HG03354 (cell line): ENCODE data around the gene GPX4.

ENCODE experiments used
- ATAC-seq: cut with Tn5 transposase; IDR thresholded peaks from one replicate; pipeline ENCODE4 v1.9.1; 2021; ENCODE audit warnings: mild to moderate bottlenecking; ENCODE audit not compliant: unreplicated experiment, poor library complexity, severe bottlenecking

Gene GPX4

DNA sequence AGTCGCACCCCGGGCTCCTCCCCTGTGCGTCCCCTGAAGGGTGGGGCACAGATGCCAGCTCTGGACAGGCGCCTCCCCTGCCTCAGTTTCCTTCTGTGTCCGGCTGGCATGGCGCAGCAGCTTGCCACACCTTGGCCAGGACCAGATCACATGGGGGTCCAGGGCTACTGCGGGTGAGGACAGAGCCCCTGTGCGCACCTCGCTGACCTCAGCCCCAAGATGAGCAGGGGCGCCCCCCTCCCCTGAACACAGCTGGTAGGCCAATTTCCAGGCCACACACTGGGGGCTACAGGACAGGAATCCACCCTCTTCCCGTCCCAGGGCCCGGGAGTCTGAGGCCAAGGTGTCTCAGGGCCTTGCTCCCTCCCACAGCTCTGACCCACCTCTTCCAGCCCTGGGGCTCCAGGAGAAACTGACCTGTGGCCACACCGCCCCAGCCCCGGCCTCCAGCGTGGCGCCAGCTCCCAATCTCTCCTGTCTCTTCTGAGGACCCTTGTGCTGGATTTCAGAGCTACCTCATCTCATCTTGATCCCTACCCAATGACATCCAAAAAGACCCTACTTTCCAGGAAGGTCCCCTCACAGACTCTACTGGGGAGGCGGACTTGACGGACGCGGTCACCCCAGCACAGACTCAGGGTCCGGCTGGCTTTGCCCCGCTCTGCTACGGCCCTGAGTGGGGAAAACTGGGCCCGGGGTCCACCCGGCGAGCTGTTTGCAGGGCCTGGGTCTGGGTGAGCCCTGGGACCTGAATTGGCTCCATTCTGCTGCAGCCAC, 42.0 kb downstream of the GPX4 start:
- ATAC-seq: no peak

DNA sequence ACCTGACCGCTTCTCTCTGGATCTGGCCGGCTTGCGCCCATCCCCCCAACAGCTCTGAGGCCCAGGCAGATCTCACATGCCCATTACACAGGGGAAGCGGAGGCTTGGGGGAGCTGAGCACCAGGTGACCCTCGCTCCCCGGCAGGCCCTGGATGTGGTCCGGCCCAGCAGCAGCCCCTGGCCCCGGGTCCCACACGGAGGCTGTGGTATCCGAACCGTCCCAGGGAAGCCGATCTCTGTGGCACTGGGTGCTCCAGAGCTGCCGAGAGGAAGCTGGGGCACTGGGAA, 42.6 kb downstream of the GPX4 start:
- no peak for ATAC-seq

DNA sequence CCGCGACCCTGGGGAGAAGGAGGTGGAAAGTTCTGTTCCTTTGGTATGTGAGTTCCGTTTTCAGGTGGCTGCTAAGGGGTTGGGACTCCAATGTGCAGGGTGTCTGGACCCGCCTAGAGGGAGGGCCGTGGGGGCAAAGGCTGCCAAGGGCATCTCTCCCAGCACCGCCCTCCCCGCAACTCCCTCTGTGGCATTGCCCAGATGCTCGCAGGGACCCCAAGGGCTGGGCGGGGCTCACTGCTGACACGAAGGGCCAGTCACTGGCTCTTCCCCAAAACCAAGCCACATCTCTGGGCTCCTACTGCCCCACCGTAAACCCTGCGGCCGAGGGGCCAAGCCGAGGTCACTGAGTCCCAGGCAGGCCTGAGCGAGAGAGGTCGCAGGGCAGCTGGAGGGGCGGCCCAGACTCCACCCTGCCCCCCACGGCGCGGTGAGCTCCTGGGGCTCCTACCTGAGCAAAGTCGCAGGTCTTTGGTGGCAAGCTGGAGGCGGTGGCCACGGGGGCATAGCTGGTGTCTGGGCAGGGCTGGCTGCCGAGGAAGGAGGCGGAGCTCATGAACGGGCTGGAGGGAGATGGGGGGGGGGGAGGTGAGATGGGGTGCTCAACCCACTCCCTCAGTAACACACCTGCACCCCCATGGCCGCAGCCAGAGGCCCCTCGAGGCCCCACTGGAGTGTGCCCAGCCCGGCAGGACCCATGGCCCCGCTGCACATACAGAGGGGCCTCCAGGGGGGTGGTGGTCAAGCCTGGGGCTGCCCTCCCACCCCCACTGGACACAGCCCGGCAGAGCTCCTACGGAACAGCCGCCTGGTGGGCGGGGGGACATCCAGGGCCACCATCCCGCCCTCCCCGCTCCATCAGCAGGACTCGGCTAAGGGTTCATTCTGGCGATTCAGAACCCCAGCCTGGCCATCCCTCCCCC, 43.3 kb downstream of the GPX4 start:
- ATAC-seq: no peak

DNA sequence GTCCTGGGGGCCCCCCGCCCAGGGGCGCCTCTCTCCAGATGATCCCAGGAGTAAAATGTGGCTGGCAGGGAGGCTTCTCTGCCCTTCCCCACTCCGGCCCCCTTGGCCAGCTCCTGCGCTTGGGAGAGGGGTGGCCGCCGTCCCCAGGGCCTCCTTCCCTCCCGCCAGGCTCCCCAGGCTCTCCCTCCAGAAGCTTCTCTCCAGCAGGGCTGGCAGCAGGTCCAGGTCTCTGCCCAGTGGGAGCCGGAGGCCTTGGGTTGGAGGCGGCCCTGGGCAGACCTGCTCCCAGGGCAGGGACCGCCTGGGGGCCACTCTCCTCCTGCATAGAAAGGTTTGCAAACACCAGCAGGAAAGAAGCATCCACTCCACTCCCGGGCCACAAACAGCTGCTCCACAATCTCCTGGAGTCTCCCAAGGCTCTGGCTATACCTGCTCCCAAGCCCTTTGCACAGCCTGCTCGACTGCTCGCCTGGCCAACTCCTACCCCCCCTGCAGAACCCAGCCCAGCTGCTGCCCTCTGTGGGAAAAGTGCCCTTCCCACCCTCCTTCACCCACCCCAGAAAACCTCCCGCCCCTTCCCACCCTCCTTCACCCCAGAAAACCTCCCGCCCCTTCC, 44.2 kb downstream of the GPX4 start:
- no peak for ATAC-seq

DNA sequence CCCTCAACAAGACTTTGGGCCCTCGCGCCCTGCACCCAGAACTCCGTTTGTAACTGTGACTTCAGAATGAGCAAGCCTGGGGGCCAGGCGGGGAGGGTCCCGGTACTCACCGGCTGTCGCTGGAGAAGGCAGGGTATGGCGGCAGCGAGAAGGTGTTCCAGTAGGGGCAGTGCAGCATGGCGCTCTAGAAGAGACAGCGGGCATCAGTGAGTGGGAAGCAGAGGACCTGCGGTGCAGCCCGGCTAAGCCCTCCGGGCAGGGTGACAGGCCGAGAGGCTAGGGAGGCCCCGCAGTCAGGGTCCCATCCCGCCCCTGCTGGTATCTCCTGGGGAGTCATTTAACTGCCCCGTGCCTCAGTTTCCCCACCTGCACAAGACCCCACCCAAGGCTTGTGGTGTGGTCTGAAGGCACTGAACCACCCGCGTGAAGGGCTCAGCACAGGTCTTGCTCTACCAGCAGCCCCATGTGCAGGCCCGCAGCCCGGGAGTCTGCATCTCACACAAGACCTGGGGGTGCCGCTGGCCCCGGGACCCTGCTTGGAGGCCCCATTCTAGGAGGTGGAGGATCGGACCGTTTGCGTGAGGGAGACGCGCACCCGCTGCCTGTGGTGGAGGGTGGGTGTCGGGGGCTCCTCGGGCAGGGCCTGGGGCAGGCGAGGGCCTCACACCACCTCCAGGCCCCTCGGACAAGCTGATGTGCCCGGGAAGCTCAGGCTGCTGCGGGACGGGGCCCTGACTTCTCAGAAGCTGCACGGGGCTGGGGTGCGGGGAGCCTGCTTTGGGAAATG, 45.7 kb downstream of the GPX4 start:
- ATAC-seq: no peak

DNA sequence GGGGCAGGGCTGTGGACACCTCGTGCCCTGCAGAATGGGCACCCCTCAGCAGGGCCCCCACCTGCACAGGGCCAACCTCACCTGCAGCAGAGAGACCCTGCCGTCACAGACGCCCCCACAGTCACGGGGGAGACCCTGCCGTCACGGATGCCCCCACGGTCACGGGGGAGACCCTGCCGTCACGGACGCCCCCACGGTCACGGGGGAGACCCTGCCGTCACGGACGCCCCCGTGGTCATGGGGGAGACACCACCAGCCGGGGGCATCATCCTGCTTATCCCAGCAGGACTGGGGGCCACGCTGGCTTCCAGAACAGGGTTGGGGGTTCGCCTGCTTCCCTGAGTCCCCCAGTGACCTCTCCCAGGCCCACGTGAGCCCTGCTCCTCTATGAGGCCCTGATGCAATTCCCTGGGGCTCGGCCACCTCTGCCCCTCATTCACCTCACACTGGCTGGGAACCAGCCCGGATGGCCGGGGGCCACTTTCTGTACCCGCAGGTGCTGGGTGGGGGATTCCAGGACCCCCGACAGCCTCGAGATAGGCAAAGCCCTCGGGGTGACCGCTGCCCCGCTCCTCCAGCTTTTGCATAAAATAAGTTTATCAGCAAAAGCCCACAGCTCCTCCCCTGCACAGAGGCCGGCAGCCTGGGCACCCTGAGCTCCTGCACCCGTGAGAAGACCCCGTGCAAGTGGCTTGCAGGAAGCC, 46.7 kb downstream of the GPX4 start:
- ATAC-seq: no peak

DNA sequence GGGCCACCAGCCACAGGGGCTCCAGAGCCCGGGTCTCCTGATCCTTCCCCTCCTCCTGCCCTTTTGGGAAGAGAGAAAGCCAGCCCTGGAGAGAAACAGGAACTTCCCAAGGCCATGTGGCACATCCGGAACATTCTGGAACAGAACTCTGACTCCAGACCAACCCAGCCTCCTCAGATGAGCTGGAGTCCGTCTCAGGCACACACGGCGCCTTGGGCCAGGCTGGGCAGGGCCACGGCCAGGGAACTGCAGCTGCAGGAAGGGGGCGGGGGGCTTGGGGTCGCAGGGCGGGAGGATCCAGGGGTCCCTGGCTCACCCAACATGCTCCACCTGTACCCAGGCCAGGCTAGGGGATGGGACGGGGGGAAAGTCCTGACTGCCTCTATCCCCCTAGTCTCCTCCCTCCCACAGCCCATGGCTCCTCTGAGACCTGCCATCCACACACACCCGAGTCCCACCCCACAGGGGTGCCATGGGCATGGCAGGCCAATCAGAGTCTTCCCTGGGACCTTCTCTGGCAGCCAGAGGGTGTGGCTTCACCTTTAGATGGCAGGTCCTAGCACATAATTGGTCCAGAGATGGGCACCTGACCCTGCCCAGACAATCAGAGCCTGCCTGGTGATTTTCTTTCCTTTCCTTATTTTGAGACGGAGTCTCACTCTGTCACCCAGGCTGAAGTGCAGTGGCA, 47.4 kb downstream of the GPX4 start:
- no peak for ATAC-seq

DNA sequence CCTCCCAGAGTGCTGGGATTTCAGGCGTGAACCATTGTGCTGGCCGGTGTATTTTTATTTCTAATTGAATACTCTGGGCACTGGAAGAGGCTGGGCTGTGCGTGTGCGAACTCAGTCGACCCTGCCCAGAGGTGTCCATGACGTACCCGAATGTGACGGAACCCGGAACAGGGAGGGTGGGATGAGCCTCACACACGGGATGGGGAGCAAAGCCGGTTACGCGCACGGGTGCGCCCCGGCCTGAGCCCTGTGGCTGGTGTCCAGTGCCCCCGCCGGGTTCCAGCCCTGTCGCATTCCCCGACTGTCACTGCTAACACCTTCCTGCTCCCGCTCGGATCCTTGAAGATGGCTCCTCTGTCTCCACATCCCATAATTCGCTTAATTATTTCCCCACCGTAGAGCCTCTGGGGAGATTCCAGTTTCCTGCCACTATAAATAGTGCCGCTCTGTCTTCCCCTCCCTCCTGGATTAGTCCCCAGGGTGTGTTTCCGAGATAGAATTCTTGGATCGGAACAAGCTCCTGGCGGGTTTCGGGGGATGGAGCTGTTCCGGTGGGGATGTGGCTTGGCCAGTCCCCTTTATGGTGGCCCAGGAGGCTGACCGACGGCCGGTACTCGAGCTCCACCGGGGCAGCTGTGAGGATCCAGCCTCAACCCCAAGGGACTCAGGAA, 48.3 kb downstream of the GPX4 start:
- no peak for ATAC-seq

DNA sequence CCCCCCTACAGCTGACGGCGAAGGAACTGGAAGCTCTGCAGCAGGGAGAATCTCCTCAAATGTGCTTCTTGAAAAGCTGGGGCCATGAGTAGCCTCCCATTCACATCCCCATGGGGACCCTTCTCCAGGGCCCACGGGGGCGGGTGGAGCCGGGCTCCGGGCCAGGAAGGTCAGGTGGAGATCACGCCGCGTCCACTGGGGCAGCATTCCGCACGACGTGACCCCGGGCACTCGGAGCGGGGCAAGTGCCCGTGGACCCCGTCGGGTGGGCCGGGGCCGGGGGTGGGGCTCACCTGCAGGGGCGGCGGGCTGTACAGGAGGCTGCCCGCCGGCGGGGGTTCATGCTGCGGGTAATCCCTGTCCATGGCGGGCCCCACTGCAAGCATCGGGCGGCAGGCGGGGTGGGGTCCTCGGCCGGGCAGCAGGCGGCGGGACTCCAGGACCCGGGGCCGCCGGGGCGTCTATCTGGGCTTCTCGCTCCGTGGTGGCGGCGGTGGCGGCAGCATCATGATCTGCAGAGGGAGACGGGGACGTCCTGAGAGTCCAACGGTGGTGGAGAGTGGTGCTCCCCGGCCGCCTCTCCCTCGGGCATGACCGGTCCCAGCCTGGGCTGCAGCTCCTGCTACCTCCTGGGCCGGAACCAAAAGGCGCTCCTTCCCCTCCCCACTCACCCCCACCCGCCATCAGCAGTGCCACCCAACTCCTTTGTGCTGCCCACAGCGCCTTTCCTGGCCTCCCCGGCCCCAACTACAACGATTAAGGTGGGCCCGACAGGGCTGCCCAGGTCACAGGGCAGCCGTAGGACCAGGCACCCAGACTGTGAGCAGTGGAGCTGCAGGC, 50.3 kb downstream of the GPX4 start:
- no peak for ATAC-seq

DNA sequence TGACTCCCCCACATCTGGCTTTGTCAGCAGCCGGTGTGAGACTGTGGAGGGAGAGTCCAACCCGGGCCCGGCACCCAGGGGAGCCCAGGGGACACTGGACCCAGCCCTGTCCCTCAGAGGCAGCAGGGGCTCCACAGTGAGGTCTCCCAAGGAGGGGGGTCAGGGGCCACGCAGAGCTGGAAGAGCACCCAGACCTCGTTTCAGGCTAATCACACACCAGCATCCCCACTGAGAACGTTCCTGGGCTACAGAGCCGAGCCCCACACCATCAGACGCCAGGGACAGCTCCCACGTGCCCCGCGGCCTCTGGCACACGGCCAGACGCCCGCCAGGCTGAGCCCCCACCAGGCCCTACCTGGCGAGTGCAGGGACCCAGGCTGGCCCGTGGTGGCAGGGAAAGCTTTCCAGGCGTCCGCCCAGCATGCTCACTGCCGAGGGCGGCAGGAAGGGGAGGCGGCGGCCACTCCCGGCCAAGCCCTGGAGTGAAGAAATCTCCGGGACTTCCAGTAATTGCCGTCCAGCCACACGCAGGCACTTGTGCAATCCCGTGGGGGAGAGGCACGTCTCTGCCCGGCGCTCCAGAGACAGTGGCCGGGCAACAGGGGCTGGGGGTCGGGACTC, 51.0 kb downstream of the GPX4 start:
- no peak for ATAC-seq

DNA sequence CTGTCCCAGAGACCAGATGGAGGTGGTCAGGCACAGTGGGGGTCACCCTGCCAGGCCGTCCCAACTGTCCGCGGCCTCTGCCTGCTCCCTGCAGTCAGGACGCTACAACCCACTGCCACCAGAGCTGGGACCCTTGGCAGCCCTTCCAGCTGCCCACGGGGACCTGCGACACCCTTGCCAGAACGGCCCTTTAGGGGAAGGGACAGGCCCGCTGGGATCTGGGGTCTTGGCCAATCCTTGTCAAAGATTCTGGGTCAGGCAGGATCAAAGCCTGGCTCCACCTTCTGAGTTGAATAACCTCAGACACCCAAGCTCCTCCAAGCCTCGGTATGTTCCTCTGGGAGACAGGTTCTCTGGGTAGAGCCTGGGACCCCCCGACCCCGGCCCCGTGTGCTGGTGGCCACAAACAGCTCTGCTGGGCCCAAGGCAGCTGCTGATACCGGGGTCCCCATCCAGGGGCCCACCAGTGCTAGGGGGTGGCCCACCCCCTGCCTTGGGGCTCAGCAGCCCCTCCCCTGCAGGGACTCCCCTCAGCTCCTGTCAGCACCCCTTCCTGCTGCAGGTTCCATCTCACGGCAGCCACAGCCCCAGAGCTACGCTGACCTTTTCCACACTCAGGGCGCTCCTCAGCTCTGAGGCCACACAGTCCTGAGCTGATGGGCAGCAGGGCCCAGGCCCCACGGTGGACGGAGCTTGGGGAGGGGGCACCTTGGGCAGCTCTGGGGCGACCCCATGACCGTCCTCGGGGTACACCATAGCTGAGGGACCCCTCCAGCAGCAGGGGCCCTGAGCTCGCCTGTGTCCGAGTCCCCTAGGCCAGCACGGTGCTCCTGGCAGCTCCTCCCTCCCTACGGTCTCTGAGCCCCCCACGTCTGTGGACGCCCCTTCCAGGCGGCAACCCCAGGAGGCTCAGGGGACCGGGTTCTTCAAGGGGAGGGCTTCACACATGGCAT, 51.8 kb downstream of the GPX4 start:
- ATAC-seq: no peak
